Prostate gland (tissue), 2 donors: ENCODE measurements around the gene C1QTNF12. TPM values are rescaled to one million over a fixed set of nuclear protein-coding genes. Genes with fewer than 3 reads are reported as not detected.

Experiments
- DNase-seq: peaks from one replicate; pipeline ENCODE4 v3.0.0-alpha.2; 2019; ENCODE audit warnings: low spot score
- H3K27ac ChIP-seq, 2 donors: fragments of 200-600 bp; sonication (generic); 2 replicates each; pipeline ENCODE4 v1.5.1; 2017 to 2019
- H3K27me3 ChIP-seq: fragments of 200-600 bp; sonication (generic); replicated peaks from 2 replicates; pipeline ENCODE4 v1.5.1; 2019; ENCODE audit not compliant: insufficient read depth
- H3K36me3 ChIP-seq, 2 donors: fragments of 200-600 bp; sonication (generic); 1 replicate in 1 of 2; 2 replicates in 1 of 2; pipeline versions ENCODE4 v1.5.1 to v1.8.1; 2017 to 2019
- H3K4me1 ChIP-seq: fragments of 200-600 bp; sonication (generic); replicated peaks from 2 replicates; pipeline ENCODE4 v1.5.1; 2019
- H3K4me3 ChIP-seq, 2 donors: fragments of 200-600 bp; sonication (generic); 2 replicates each; pipeline ENCODE4 v1.5.1; 2017 to 2019
- H3K9me3 ChIP-seq: fragments of 200-600 bp; sonication (generic); 2 replicates; pipeline ENCODE4 v1.5.1; 2017
- POLR2A ChIP-seq: fragments of 450-650 bp; IDR thresholded peaks from one replicate; pipeline ENCODE4 v1.6.1; 2016; ENCODE audit warnings: antibody characterized with exemption, mild to moderate bottlenecking
- POLR2AphosphoS5 ChIP-seq: sonication (generic); formaldehyde crosslinking; IDR thresholded peaks from one replicate; pipeline ENCODE4 v1.6.1; 2017; ENCODE audit warnings: antibody characterized with exemption
- WGBS: methylation state at CpG from one replicate; pipeline ENCODE4 v1.1.5; 2018; 5-methylcytosine and 5-hydroxymethylcytosine counted together
- intact Hi-C: fragments of 100-400 bp; cut with DNase I; formaldehyde crosslinking; loops from one replicate; pipeline ENCODE4 v1.14.2; 2022
- total RNA-seq, 2 donors: library from RNA; depleted of rRNA; stranded (reverse); fragments of >200 nt; gene quantifications; one replicate each; pipeline ENCODE4 v1.1.0, GENCODE V29; 2016
- TF ChIP-seq, protein P1 (sequence below), 4 experiments: fragments of 200-600 bp in 2 of 4; fragments of 450-650 bp in 2 of 4; sonication (generic) in 2 of 4; IDR thresholded peaks; 1 replicate in 3 of 4; 2 replicates in 1 of 4; pipeline ENCODE4 v1.5.1; 2016 to 2019; ENCODE audit warnings: antibody characterized with exemption in 4 of 4, mild to moderate bottlenecking in 2 of 4, moderate library complexity in 2 of 4

Gene C1QTNF12
- total RNA-seq, 2 donors from 2014 or later, result 3.4 TPM; not detected in 1

DNA sequence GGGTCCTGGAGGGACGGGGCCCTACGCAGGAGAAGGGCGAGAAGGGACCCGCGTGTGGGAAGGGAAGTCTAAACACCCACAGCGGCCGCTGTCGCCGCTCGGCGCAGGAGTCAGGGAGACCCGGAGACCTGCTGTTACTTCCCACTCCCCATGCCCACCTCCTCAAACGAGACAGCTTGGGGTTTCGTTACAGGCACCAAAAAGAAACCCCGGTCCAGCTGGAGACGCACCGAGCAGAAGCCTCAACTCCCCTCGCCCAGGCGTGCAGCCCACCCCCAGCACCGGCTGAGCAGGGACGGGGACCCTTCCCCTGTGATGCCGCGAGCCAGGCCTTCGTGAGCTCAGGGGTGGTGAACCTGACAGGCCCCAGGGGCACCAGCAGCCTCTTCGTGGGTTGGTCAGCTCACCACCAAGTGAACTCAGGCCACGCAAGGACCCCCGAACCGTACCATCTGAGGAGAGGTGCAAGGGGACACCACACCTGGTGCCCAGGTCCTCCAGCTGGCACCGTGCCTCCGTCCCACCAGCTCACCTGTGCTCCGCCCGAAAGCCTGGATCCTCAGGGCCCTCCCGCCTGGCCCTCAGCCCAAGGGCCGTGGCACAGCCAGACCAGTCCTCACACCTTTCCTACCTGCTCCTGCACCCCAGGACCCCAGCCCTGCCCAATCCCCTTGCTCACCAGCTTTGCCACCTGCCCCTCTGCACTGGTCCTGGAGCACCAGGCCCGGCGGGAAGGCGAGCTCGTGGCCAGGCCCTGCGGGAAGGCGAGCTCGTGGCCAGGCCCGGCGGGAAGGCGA, 19.8 kb downstream of the C1QTNF12 start:
- intact Hi-C loops, result no loop called here
- WGBS, result 92% methylated on average over 44 of the region's 44 CpGs
- no peak for TF ChIP-seq POLR2AphosphoS5
- TF ChIP-seq, protein P1, sequence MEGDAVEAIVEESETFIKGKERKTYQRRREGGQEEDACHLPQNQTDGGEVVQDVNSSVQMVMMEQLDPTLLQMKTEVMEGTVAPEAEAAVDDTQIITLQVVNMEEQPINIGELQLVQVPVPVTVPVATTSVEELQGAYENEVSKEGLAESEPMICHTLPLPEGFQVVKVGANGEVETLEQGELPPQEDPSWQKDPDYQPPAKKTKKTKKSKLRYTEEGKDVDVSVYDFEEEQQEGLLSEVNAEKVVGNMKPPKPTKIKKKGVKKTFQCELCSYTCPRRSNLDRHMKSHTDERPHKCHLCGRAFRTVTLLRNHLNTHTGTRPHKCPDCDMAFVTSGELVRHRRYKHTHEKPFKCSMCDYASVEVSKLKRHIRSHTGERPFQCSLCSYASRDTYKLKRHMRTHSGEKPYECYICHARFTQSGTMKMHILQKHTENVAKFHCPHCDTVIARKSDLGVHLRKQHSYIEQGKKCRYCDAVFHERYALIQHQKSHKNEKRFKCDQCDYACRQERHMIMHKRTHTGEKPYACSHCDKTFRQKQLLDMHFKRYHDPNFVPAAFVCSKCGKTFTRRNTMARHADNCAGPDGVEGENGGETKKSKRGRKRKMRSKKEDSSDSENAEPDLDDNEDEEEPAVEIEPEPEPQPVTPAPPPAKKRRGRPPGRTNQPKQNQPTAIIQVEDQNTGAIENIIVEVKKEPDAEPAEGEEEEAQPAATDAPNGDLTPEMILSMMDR (IDR thresholded peaks at IDR 0.05), result no peak

DNA sequence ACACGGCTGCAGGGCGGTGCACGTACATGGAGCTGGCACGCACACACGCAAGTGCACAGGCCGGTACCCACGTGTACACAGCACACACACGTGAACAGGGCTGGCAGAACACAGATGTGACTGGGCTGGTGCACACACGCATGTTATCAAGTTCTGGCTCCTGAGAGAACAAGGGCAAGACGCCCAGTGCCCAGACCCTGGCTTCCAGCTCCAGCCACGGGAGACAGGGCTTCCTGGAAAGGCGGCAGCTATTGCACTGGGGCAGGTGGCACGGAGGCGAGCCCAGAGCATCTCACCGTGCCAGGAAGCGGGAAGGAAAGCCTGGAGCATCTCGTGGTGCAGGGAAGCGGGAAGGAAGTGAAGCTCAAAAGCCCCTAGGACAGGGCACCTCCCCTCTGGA, 20.6 kb downstream of the C1QTNF12 start:
- H3K27me3 ChIP-seq, result no peaks in the 10 kb centered on the region
- WGBS, result 85% methylated on average over 18 of the region's 18 CpGs
- intact Hi-C loops, result no loop called here
- H3K9me3 ChIP-seq, result no peaks in the 10 kb centered on the region
- H3K36me3 ChIP-seq, result peaks cover 12 to 27% of the 10 kb centered on the region in 2 donors
- no peak overlapping the region for H3K4me3 ChIP-seq
- peaks cover 15% of the 10 kb centered on the region for H3K4me1 ChIP-seq
- TF ChIP-seq POLR2AphosphoS5 (no peak), POLR2A (no peak)
- TF ChIP-seq, protein P1 (IDR thresholded peaks at IDR 0.05), result no peak
- no peak overlapping the region for H3K27ac ChIP-seq
- DNase-seq, result no peak

More for the DNA sequence above, 19.8 kb downstream of the C1QTNF12 start:
- no peaks in the 10 kb centered on the region for H3K27me3 ChIP-seq
- H3K4me1 ChIP-seq, result peaks cover 15% of the 10 kb centered on the region
- H3K36me3 ChIP-seq, result peaks cover 12 to 27% of the 10 kb centered on the region in 2 donors
- DNase-seq, result no peak
- no peak overlapping the region for H3K27ac ChIP-seq
- H3K4me3 ChIP-seq, result no peak overlapping the region
- H3K9me3 ChIP-seq, result no peaks in the 10 kb centered on the region

DNA sequence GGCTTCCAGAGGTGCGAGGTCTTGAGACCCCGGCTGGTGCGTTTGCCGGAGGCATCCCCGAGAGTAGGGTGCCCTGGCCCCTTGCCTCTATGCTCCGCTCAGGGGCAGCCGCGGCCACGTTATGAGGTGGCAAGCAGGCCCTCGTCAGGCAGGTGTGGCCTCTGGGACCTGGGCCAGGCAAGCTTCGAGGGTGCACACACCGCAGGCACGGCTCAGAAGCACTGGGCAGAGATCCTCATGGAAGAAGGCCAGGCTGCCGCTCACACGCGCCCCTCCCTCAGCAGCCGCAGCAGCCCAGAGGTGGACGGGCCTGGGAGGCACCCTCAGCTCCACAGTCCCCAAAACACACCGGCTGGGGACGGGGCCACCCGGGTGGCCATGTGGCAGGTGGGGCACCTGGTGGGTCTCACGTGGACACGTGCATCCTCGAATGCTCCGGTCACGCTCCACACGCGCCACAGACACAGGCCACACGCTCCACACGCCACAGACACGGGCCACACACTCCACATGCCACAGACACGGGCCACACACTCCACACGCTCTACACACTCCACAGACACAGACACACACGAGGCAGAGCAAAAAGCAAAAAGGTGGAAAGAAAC, 21.2 kb downstream of the C1QTNF12 start:
- peaks cover 12 to 27% of the 10 kb centered on the region in 2 donors for H3K36me3 ChIP-seq
- TF ChIP-seq, protein P1 (IDR thresholded peaks at IDR 0.05), result no peak
- no peak for TF ChIP-seq POLR2A
- TF ChIP-seq POLR2AphosphoS5, result peak; percentile 5
- DNase-seq, result no peak
- no peaks in the 10 kb centered on the region for H3K27me3 ChIP-seq
- H3K27ac ChIP-seq, result no peak overlapping the region
- 78% methylated on average over 25 of the region's 34 CpGs for WGBS
- no peaks in the 10 kb centered on the region for H3K9me3 ChIP-seq
- peaks cover 10% of the 10 kb centered on the region for H3K4me1 ChIP-seq
- H3K4me3 ChIP-seq, result no peak overlapping the region
- intact Hi-C loops, result no loop called here

DNA sequence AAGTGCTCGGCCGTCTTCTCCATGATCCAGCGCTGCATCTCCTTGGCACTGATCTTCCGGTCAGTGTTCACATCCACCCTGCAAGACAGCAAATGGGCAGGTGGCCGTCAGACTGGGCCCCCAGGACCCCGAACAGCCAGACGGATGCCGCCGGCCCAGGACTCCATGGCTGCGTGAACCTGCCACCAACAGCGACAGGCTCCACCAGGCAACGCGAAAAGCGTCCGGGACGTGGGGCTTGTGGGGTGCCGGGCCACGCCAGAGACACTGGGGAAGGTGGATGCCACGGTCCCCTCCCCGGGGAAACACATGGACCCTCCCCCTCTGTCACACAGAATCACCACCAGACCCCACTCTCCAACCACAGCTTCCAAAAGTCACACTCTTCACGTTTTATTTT, 22.6 kb downstream of the C1QTNF12 start:
- no peak overlapping the region for H3K27ac ChIP-seq
- no peaks in the 10 kb centered on the region for H3K27me3 ChIP-seq
- WGBS, result 93% methylated on average over 21 of the region's 21 CpGs
- no peaks in the 10 kb centered on the region for H3K9me3 ChIP-seq
- no peak overlapping the region for H3K4me3 ChIP-seq
- H3K36me3 ChIP-seq, result peaks cover 12 to 27% of the 10 kb centered on the region in 2 donors
- intact Hi-C loops, result no loop called here
- DNase-seq, result no peak
- TF ChIP-seq, protein P1 (IDR thresholded peaks at IDR 0.05), result no peak
- TF ChIP-seq POLR2A, result no peak
- H3K4me1 ChIP-seq, result no peaks in the 10 kb centered on the region
